Measurements from ENCODE around the gene ROCK1.

DNA sequence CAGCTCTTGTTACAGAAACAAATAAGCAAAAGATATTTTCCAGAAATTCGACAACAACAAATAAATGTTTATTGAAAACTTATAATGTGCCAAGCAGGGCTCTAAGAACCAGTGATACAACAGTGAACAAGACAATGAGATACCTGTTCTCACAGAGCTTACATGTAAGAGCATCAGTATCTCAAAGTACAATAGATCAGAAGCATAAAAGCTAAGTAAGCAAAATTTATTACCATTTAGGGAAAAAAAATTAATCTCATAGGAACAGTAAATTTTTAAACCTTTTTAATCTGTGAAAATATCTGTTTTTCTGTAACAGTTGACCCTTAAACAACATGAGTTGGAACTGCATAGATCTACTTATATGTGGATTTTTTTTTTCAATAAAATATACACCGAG is 20.9 kb downstream of the ROCK1 start:
- TF ChIP-seq GATA2 (IDR thresholded peaks at IDR 0.05; ENCODE audit: low read depth, low read length), result no peak
- TF ChIP-seq GATA3 (IDR thresholded peaks at IDR 0.05; ENCODE audit: low read depth, low read length), result no peak

All from SH-SY5Y (cell line).